GM23338 (cell line): ENCODE data around the gene NTNG1. TPM values are rescaled to one million over a fixed set of nuclear protein-coding genes. Genes with fewer than 3 reads are reported as not detected.

Experiments
- CREB1 ChIP-seq: fragments of 250-450 bp; sonication (Bioruptor Pico); IDR thresholded peaks from 2 replicates; pipeline ENCODE4 v1.5.0; 2020; ENCODE audit warnings: low read depth, mild to moderate bottlenecking, moderate library complexity
- EZH2 ChIP-seq: fragments of 200-600 bp; sonication (generic); IDR thresholded peaks from one replicate; pipeline ENCODE4 v1.8.0; 2017; ENCODE audit warnings: antibody characterized with exemption, mild to moderate bottlenecking, low read depth; ENCODE audit not compliant: unreplicated experiment
- EZH2phosphoT487 ChIP-seq: fragments of 200-600 bp; sonication (generic); IDR thresholded peaks from one replicate; pipeline ENCODE4 v1.8.1; 2018; ENCODE audit warnings: antibody characterized with exemption; ENCODE audit not compliant: unreplicated experiment
- JUNB ChIP-seq: IDR thresholded peaks from one replicate; pipeline ENCODE4 v1.6.1; 2016; ENCODE audit warnings: antibody characterized with exemption; ENCODE audit not compliant: unreplicated experiment
- STAT1 ChIP-seq: IDR thresholded peaks from one replicate; pipeline ENCODE4 v1.6.1; 2016; ENCODE audit warnings: antibody characterized with exemption; ENCODE audit not compliant: unreplicated experiment
- ZNF114 ChIP-seq: fragments of 250-450 bp; sonication (Bioruptor Pico); IDR thresholded peaks from 2 replicates; pipeline ENCODE4 v1.5.0; 2020; ENCODE audit warnings: mild to moderate bottlenecking, moderate library complexity
- ZNF331 ChIP-seq: fragments of 250-450 bp; sonication (Bioruptor Pico); IDR thresholded peaks from 2 replicates; pipeline ENCODE4 v1.5.0; 2020; ENCODE audit warnings: low read depth, mild to moderate bottlenecking, moderate library complexity
- polyA plus RNA-seq: library from polyadenylated mRNA; unstranded; fragments of >200 nt; fragmentation: Nextera tagmentation; extraction: Ambion mirVana; gene quantifications from 2 replicates; pipeline ENCODE4 v1.2.1, GENCODE V29; 2016
- total RNA-seq: library from RNA; depleted of rRNA; stranded (reverse); fragments of >200 nt; shearing (Covaris generic); gene quantifications from 2 replicates; pipeline ENCODE4 v1.2.3, GENCODE V29; 2014
- TF ChIP-seq, protein P1 (sequence below): fragments of 250-450 bp; sonication (Bioruptor Pico); IDR thresholded peaks from 2 replicates; pipeline ENCODE4 v1.5.0; 2020; ENCODE audit warnings: mild to moderate bottlenecking, moderate library complexity
- TF ChIP-seq, protein P2 (sequence below): IDR thresholded peaks from 2 replicates; pipeline ENCODE4 v1.6.1; 2016; ENCODE audit warnings: antibody characterized with exemption
- TF ChIP-seq, protein P3 (sequence below): IDR thresholded peaks from one replicate; pipeline ENCODE4 v1.6.1; 2018; ENCODE audit warnings: antibody characterized with exemption; ENCODE audit not compliant: unreplicated experiment

Gene NTNG1
- total and polyA plus RNA-seq, 2 experiments from 2014 or later, result 7.2 to 10.3 TPM

DNA sequence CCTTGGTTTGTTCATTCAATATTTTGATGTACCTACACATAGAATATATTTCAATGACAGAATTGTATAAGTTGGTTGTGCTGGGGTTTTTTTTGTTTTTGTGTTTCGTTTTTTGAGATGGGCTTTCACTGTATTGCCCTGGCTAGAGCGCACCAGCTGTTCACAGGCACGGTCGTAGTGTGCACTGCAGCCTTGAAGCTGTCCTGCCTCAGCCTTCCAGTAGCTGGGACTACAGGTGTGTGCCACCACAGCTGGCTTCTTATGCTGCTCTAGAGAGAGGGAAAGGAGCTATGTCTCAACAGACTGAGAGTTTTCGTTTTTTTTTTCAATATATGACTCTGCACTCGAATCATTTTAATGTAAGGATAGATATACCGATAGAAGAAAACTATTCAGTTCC is 102.6 kb downstream of the NTNG1 start (continued):
- TF ChIP-seq, protein P1, sequence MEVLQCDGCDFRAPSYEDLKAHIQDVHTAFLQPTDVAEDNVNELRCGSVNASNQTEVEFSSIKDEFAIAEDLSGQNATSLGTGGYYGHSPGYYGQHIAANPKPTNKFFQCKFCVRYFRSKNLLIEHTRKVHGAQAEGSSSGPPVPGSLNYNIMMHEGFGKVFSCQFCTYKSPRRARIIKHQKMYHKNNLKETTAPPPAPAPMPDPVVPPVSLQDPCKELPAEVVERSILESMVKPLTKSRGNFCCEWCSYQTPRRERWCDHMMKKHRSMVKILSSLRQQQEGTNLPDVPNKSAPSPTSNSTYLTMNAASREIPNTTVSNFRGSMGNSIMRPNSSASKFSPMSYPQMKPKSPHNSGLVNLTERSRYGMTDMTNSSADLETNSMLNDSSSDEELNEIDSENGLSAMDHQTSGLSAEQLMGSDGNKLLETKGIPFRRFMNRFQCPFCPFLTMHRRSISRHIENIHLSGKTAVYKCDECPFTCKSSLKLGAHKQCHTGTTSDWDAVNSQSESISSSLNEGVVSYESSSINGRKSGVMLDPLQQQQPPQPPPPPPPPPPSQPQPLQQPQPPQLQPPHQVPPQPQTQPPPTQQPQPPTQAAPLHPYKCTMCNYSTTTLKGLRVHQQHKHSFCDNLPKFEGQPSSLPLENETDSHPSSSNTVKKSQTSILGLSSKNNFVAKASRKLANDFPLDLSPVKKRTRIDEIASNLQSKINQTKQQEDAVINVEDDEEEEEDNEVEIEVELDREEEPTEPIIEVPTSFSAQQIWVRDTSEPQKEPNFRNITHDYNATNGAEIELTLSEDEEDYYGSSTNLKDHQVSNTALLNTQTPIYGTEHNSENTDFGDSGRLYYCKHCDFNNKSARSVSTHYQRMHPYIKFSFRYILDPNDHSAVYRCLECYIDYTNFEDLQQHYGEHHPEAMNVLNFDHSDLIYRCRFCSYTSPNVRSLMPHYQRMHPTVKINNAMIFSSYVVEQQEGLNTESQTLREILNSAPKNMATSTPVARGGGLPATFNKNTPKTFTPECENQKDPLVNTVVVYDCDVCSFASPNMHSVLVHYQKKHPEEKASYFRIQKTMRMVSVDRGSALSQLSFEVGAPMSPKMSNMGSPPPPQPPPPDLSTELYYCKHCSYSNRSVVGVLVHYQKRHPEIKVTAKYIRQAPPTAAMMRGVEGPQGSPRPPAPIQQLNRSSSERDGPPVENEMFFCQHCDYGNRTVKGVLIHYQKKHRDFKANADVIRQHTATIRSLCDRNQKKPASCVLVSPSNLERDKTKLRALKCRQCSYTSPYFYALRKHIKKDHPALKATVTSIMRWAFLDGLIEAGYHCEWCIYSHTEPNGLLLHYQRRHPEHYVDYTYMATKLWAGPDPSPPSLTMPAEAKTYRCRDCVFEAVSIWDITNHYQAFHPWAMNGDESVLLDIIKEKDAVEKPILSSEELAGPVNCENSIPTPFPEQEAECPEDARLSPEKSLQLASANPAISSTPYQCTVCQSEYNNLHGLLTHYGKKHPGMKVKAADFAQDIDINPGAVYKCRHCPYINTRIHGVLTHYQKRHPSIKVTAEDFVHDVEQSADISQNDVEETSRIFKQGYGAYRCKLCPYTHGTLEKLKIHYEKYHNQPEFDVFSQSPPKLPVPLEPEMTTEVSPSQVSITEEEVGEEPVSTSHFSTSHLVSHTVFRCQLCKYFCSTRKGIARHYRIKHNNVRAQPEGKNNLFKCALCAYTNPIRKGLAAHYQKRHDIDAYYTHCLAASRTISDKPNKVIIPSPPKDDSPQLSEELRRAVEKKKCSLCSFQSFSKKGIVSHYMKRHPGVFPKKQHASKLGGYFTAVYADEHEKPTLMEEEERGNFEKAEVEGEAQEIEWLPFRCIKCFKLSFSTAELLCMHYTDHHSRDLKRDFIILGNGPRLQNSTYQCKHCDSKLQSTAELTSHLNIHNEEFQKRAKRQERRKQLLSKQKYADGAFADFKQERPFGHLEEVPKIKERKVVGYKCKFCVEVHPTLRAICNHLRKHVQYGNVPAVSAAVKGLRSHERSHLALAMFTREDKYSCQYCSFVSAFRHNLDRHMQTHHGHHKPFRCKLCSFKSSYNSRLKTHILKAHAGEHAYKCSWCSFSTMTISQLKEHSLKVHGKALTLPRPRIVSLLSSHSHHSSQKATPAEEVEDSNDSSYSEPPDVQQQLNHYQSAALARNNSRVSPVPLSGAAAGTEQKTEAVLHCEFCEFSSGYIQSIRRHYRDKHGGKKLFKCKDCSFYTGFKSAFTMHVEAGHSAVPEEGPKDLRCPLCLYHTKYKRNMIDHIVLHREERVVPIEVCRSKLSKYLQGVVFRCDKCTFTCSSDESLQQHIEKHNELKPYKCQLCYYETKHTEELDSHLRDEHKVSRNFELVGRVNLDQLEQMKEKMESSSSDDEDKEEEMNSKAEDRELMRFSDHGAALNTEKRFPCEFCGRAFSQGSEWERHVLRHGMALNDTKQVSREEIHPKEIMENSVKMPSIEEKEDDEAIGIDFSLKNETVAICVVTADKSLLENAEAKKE (CRISPR knock-in tag), result no peak
- TF ChIP-seq EZH2phosphoT487 (no peak), EZH2 (no peak), STAT1 (no peak), ZNF331 (CRISPR knock-in tag) (no peak), CREB1 (CRISPR knock-in tag) (no peak), JUNB (no peak), ZNF114 (CRISPR knock-in tag) (no peak)
- TF ChIP-seq, protein P2, sequence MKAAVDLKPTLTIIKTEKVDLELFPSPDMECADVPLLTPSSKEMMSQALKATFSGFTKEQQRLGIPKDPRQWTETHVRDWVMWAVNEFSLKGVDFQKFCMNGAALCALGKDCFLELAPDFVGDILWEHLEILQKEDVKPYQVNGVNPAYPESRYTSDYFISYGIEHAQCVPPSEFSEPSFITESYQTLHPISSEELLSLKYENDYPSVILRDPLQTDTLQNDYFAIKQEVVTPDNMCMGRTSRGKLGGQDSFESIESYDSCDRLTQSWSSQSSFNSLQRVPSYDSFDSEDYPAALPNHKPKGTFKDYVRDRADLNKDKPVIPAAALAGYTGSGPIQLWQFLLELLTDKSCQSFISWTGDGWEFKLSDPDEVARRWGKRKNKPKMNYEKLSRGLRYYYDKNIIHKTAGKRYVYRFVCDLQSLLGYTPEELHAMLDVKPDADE, result no peak
- TF ChIP-seq, protein P3, sequence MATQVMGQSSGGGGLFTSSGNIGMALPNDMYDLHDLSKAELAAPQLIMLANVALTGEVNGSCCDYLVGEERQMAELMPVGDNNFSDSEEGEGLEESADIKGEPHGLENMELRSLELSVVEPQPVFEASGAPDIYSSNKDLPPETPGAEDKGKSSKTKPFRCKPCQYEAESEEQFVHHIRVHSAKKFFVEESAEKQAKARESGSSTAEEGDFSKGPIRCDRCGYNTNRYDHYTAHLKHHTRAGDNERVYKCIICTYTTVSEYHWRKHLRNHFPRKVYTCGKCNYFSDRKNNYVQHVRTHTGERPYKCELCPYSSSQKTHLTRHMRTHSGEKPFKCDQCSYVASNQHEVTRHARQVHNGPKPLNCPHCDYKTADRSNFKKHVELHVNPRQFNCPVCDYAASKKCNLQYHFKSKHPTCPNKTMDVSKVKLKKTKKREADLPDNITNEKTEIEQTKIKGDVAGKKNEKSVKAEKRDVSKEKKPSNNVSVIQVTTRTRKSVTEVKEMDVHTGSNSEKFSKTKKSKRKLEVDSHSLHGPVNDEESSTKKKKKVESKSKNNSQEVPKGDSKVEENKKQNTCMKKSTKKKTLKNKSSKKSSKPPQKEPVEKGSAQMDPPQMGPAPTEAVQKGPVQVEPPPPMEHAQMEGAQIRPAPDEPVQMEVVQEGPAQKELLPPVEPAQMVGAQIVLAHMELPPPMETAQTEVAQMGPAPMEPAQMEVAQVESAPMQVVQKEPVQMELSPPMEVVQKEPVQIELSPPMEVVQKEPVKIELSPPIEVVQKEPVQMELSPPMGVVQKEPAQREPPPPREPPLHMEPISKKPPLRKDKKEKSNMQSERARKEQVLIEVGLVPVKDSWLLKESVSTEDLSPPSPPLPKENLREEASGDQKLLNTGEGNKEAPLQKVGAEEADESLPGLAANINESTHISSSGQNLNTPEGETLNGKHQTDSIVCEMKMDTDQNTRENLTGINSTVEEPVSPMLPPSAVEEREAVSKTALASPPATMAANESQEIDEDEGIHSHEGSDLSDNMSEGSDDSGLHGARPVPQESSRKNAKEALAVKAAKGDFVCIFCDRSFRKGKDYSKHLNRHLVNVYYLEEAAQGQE, result no peak
